Tibial artery (tissue), 4 donors: ENCODE data around the gene ITGA5.

Experiments
- DNase-seq, 2 donors: peaks; one replicate each; pipeline ENCODE4 v3.0.0-alpha.2; 2019
- H3K27ac ChIP-seq, 2 donors: fragments of 200-600 bp; sonication (generic) in 1 of 2; 1 replicate in 1 of 2; 2 replicates in 1 of 2; pipeline ENCODE4 v1.5.1; 2018 to 2019; ENCODE audit warnings: mild to moderate bottlenecking in 1 of 2
- H3K27me3 ChIP-seq, 2 donors: fragments of 200-600 bp; sonication (generic) in 1 of 2; one replicate each; pipeline versions ENCODE4 v1.5.1 to v1.6.0; 2016 to 2019
- H3K36me3 ChIP-seq, 3 donors: fragments of 200-600 bp; sonication (generic) in 2 of 3; one replicate each; pipeline ENCODE4 v1.5.1; 2016 to 2019; ENCODE audit warnings: mild to moderate bottlenecking in 2 of 3
- H3K4me1 ChIP-seq, 4 donors: fragments of 200-600 bp; sonication (generic) in 2 of 4; 1 replicate in 3 of 4; 2 replicates in 1 of 4; pipeline ENCODE4 v1.5.1; 2016 to 2019
- H3K4me3 ChIP-seq, 2 donors: fragments of 200-600 bp; sonication (generic) in 1 of 2; 1 replicate in 1 of 2; 2 replicates in 1 of 2; pipeline ENCODE4 v1.5.1; 2018 to 2019; ENCODE audit warnings: mild to moderate bottlenecking in 2 of 2
- H3K9me3 ChIP-seq, 3 donors: fragments of 200-600 bp; sonication (generic) in 1 of 3; one replicate each; pipeline ENCODE4 v1.5.1; 2016 to 2019
- CTCF ChIP-seq, 2 experiments: fragments of 200-600 bp in 1 of 2; fragments of 450-650 bp in 1 of 2; IDR thresholded peaks; one replicate each; pipeline ENCODE4 v1.5.1; 2017 to 2019; ENCODE audit warnings: antibody characterized with exemption in 2 of 2, mild to moderate bottlenecking in 1 of 2, moderate library complexity in 1 of 2
- intact Hi-C: fragments of 100-400 bp; cut with DNase I; formaldehyde crosslinking; loops from one replicate; pipeline ENCODE4 v1.15.0; 2023; ENCODE audit warnings: low total_unique reads

ITGA5 gene

GRCh38 chr12:54421175-54421878, 2.3 kb upstream of the ITGA5 start:
- H3K27ac ChIP-seq: peak overlapping the region; percentile 93 to 98
- TF ChIP-seq CTCF (IDR thresholded peaks at IDR 0.05): no peak
- H3K9me3 ChIP-seq: no peaks in the 10 kb centered on the region
- H3K4me3 ChIP-seq: peak overlapping the region; percentile 83 to 88
- peak; percentile 95 to 96 for DNase-seq
- no peaks in the 10 kb centered on the region for H3K27me3 ChIP-seq
- H3K36me3 ChIP-seq: peaks cover 3 to 19% (median 15%) of the 10 kb centered on the region in 3 donors
- intact Hi-C loops: no loop called here
- H3K4me1 ChIP-seq: peaks cover 0 to 74% (median 49%) of the 10 kb centered on the region in 4 donors

GRCh38 chr12:54420766-54421144, 1.7 kb upstream of the ITGA5 start:
- Histone ChIP-seq H3K27me3 (no peaks in the 10 kb centered on the region), H3K9me3 (no peaks in the 10 kb centered on the region), H3K27ac (peak overlapping the region; percentile 93 to 98), H3K4me1 (peaks cover 0 to 74% (median 45%) of the 10 kb centered on the region in 4 donors), H3K36me3 (peaks cover 3 to 19% (median 19%) of the 10 kb centered on the region in 3 donors), H3K4me3 (peak overlapping the region; percentile 83 to 88)
- no peak for TF ChIP-seq CTCF (IDR thresholded peaks at IDR 0.05)
- DNase-seq: peak; percentile 75 to 85
- intact Hi-C loops: no loop called here

GRCh38 chr12:54418441-54419087, 502 bp downstream of the ITGA5 start:
- Histone ChIP-seq H3K9me3 (no peaks in the 10 kb centered on the region), H3K4me1 (peaks cover 0 to 74% (median 33%) of the 10 kb centered on the region in 4 donors), H3K36me3 (peaks cover 17 to 41% (median 34%) of the 10 kb centered on the region in 3 donors), H3K4me3 (peak overlapping the region; percentile 83 to 88), H3K27ac (peak overlapping the region; percentile 93 to 98), H3K27me3 (no peaks in the 10 kb centered on the region)
- TF ChIP-seq CTCF (IDR thresholded peaks at IDR 0.05): no peak
- intact Hi-C loops: no loop called here
- no peak for DNase-seq

- Histone ChIP-seq H3K27me3 (no peaks in the 10 kb centered on the region), H3K36me3 (peaks cover 20 to 48% (median 41%) of the 10 kb centered on the region in 3 donors), H3K4me3 (peak overlapping the region; percentile 83 to 88), H3K27ac (peak overlapping the region; percentile 93 to 98), H3K9me3 (no peaks in the 10 kb centered on the region), H3K4me1 (peaks cover 0 to 74% (median 30%) of the 10 kb centered on the region in 4 donors)
- peak in 1 of 2 donors; percentile 71 for DNase-seq
- no peak for TF ChIP-seq CTCF (IDR thresholded peaks at IDR 0.05)
- intact Hi-C loops: no loop called here
These were observed 1.2 kb downstream of the ITGA5 start for GRCh38 chr12:54417712-54418440.

GRCh38 chr12:54416687-54417603, 2.1 kb downstream of the ITGA5 start:
- Histone ChIP-seq H3K36me3 (peaks cover 25 to 57% (median 49%) of the 10 kb centered on the region in 3 donors), H3K27me3 (no peaks in the 10 kb centered on the region), H3K4me1 (peaks cover 0 to 74% (median 30%) of the 10 kb centered on the region in 4 donors), H3K9me3 (no peaks in the 10 kb centered on the region), H3K4me3 (peak overlapping the region; percentile 83 to 88), H3K27ac (peak overlapping the region; percentile 93 to 98)
- DNase-seq: peak in 1 of 2 donors; percentile 73
- TF ChIP-seq CTCF (IDR thresholded peaks at IDR 0.05): no peak
- intact Hi-C loops: no loop called here
